GM19372 (cell line): ENCODE data around the gene DLEU7.

Experiments used
- ATAC-seq: cut with Tn5 transposase; IDR thresholded peaks from one replicate; pipeline ENCODE4 v1.9.1; 2021; ENCODE audit warnings: mild to moderate bottlenecking, low read depth, moderate library complexity; ENCODE audit not compliant: unreplicated experiment

DLEU7 gene

GRCh38 chr13:50797091-50797490 is 46.4 kb downstream of the DLEU7 start:
- no peak for ATAC-seq

GRCh38 chr13:50796463-50796862 is 47.0 kb downstream of the DLEU7 start:
- ATAC-seq: no peak

GRCh38 chr13:50794226-50794625 is 49.3 kb downstream of the DLEU7 start:
- no peak for ATAC-seq

- ATAC-seq: no peak
Observed at GRCh38 chr13:50793026-50793425, 50.5 kb downstream of the DLEU7 start.

GRCh38 chr13:50788551-50789210 is 54.8 kb downstream of the DLEU7 start:
- no peak for ATAC-seq

GRCh38 chr13:50787316-50788195 is 55.9 kb downstream of the DLEU7 start:
- ATAC-seq: no peak

GRCh38 chr13:50783717-50784290 is 59.7 kb downstream of the DLEU7 start:
- no peak for ATAC-seq

GRCh38 chr13:50783066-50783465 is 60.4 kb downstream of the DLEU7 start:
- no peak for ATAC-seq

GRCh38 chr13:50780201-50781015 is 63.1 kb downstream of the DLEU7 start:
- ATAC-seq: no peak

- ATAC-seq: no peak
Observed at GRCh38 chr13:50779443-50780200, 63.9 kb downstream of the DLEU7 start.
